Stomach (tissue), 9 donors: Measurements from ENCODE around the gene ZXDC. TPM values are rescaled to one million over a fixed set of nuclear protein-coding genes. Genes with fewer than 3 reads are reported as not detected.

ENCODE experiments used
- DNase-seq, 2 donors: peaks; one replicate each; pipeline versions ENCODE4 v3.0.0 to v3.0.0-alpha.2; 2013 to 2019
- H3K27ac ChIP-seq, 5 donors: fragments of 200-600 bp in 4 of 5; sonication (generic) in 4 of 5; one replicate each; pipeline ENCODE4 v1.5.1; 2013 to 2019; ENCODE audit warnings: mild to moderate bottlenecking in 1 of 5, moderate library complexity in 1 of 5
- H3K27me3 ChIP-seq, 3 donors: fragments of 200-600 bp; sonication (generic); one replicate each; pipeline ENCODE4 v1.5.1; 2017 to 2019; ENCODE audit warnings: mixed run types in 1 of 3
- H3K36me3 ChIP-seq, 4 donors: fragments of 200-600 bp; sonication (generic); 1 replicate in 3 of 4; 2 replicates in 1 of 4; pipeline ENCODE4 v1.5.1; 2016 to 2019
- H3K4me1 ChIP-seq, 4 donors: fragments of 200-600 bp; sonication (generic); one replicate each; pipeline ENCODE4 v1.5.1; 2016 to 2019
- H3K4me3 ChIP-seq, 4 donors: fragments of 200-600 bp; sonication (generic) in 3 of 4; one replicate each; pipeline ENCODE4 v1.5.1; 2016 to 2019; ENCODE audit warnings: mild to moderate bottlenecking in 1 of 4
- H3K9me3 ChIP-seq, 4 donors: fragments of 200-600 bp; sonication (generic); one replicate each; pipeline ENCODE4 v1.5.1; 2016 to 2019
- EP300 ChIP-seq: sonication (generic); formaldehyde crosslinking; IDR thresholded peaks from one replicate; pipeline ENCODE4 v1.6.1; 2017; ENCODE audit warnings: antibody characterized with exemption
- POLR2A ChIP-seq, 4 donors: fragments of 450-650 bp; IDR thresholded peaks; one replicate each; pipeline ENCODE4 v1.6.1; 2016; ENCODE audit warnings: antibody characterized with exemption in 4 of 4, control low read depth in 2 of 4, mild to moderate bottlenecking in 1 of 4, moderate library complexity in 1 of 4
- POLR2AphosphoS5 ChIP-seq, 3 donors: sonication (generic); formaldehyde crosslinking; IDR thresholded peaks; one replicate each; pipeline ENCODE4 v1.6.1; 2016; ENCODE audit warnings: antibody characterized with exemption in 3 of 3
- WGBS, 5 donors: extraction: QIAGEN DNeasy Blood & Tissue Kit in 3 of 5; methylation state at CpG; one replicate each; pipeline versions ENCODE4 v1.1.5 to v1.1.7; 2013 to 2018; 5-methylcytosine and 5-hydroxymethylcytosine counted together
- intact Hi-C: fragments of 100-400 bp; cut with DNase I; formaldehyde crosslinking; loops from one replicate; pipeline ENCODE4 v1.15.1; 2023; ENCODE audit warnings: low total_unique reads
- polyA plus RNA-seq, 3 donors: library from polyadenylated mRNA; stranded (reverse); fragments of 200-250 nt; gene quantifications; one replicate each; pipeline ENCODE4 v1.2.3, GENCODE V29; 2013
- total RNA-seq, 5 donors: library from RNA; depleted of rRNA; stranded (reverse); fragments of >200 nt; gene quantifications; one replicate each; pipeline versions ENCODE4 v1.1.0 to v1.2.3, GENCODE V29; 2014 to 2016
- TF ChIP-seq, protein P1 (sequence below), 7 experiments: fragments of 450-650 bp in 4 of 7; fragments of 200-600 bp in 3 of 7; sonication (generic) in 3 of 7; IDR thresholded peaks; one replicate each; pipeline ENCODE4 v1.5.1; 2016 to 2019; ENCODE audit warnings: antibody characterized with exemption in 7 of 7, control low read depth in 2 of 7, mild to moderate bottlenecking in 1 of 7
- donor health status: healthy with polysubstance abuse.
- donor health status: Bipolar disorder and iron deficiency.
- donor health status: healthy.

The ZXDC gene
- total and polyA plus RNA-seq, 8 donors: 6.1 to 73.2 (median 22.4) TPM

DNA sequence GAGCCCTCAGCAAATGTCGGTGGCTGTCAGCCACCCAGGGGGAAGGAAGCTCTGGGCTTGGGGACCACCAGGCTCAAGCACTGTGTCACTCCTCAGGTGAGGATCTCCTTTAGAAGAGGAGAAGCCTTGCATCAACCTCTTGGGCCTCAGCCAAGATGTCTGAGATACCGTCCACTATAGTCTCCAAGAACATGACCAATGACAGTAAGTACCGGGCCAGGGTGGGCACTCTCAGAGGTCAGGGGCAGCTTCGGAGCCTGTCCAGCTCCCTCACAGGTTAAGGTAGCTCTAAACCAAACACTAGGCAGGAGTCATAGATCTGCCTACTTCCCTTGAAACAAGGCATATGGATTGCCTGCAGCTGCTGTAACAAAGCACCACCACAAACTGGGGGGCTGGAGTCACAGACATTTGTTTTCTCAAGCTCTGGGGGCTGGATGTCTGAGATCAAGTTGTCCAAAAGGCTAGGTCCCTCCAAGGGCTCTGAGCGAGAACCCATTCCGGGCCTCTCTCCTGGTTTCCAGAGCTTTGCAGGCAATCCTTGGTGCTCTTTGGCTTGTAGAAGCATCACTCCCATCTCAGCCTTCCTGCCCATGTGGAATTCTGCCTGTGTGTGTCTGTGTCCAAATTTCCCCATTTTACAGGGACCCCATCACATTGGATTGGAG is 79.7 kb downstream of the ZXDC start:
- Histone ChIP-seq H3K4me3 (no peak overlapping the region), H3K4me1 (peaks cover 6 to 11% (median 7%) of the 10 kb centered on the region in 4 donors), H3K27me3 (peaks cover 0 to 34% (median 19%) of the 10 kb centered on the region in 3 donors), H3K9me3 (no peaks in the 10 kb centered on the region), H3K27ac (no peak overlapping the region), H3K36me3 (no peaks in the 10 kb centered on the region)
- DNase-seq: no peak
- intact Hi-C loops: loop anchor here (10.0 kb wide), 1 partner anchor 271 kb away; no protein-coding TSS in a partner anchor
- WGBS, 5 donors: 81 to 94% (median 90%) methylated on average over 3 to 6 of the region's 6 CpGs
- TF ChIP-seq, protein P1, sequence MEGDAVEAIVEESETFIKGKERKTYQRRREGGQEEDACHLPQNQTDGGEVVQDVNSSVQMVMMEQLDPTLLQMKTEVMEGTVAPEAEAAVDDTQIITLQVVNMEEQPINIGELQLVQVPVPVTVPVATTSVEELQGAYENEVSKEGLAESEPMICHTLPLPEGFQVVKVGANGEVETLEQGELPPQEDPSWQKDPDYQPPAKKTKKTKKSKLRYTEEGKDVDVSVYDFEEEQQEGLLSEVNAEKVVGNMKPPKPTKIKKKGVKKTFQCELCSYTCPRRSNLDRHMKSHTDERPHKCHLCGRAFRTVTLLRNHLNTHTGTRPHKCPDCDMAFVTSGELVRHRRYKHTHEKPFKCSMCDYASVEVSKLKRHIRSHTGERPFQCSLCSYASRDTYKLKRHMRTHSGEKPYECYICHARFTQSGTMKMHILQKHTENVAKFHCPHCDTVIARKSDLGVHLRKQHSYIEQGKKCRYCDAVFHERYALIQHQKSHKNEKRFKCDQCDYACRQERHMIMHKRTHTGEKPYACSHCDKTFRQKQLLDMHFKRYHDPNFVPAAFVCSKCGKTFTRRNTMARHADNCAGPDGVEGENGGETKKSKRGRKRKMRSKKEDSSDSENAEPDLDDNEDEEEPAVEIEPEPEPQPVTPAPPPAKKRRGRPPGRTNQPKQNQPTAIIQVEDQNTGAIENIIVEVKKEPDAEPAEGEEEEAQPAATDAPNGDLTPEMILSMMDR (IDR thresholded peaks at IDR 0.05): no peak
- TF ChIP-seq EP300: no peak
- no peak for TF ChIP-seq POLR2AphosphoS5 (IDR thresholded peaks at IDR 0.05)
- no peak for TF ChIP-seq POLR2A (IDR thresholded peaks at IDR 0.05)

- Histone ChIP-seq H3K9me3 (no peaks in the 10 kb centered on the region), H3K4me3 (peak overlapping the region; percentile 29 to 42 (median 34)), H3K27ac (no peak overlapping the region), H3K27me3 (peaks cover 0 to 34% (median 19%) of the 10 kb centered on the region in 3 donors), H3K4me1 (peaks cover 6 to 11% (median 7%) of the 10 kb centered on the region in 4 donors), H3K36me3 (no peaks in the 10 kb centered on the region)
- no peak for DNase-seq
- 12 to 34% (median 14%) methylated on average over 7 to 30 of the region's 30 CpGs for WGBS, 5 donors
- intact Hi-C loops: loop anchor here (5.0 to 10.0 kb wide), 2 partner anchors 138 to 270 kb away; no protein-coding TSS in a partner anchor
- TF ChIP-seq POLR2A (IDR thresholded peaks at IDR 0.05): no peak
- no peak for TF ChIP-seq POLR2AphosphoS5 (IDR thresholded peaks at IDR 0.05)
- no peak for TF ChIP-seq EP300
- TF ChIP-seq, protein P1 (IDR thresholded peaks at IDR 0.05): no peak
Observed at GRCh38 chr3:126394977-126395321, 80.7 kb downstream of the ZXDC start.

GRCh38 chr3:126394179-126394976 is 81.3 kb downstream of the ZXDC start, which contains the start of gene CFAP100:
TSS of gene CFAP100 (plus strand) at chr3:126394909. CDS start at chr3:126396001, 1,092 bp downstream.
- Histone ChIP-seq H3K4me1 (peaks cover 9 to 16% (median 10%) of the 10 kb centered on the region in 4 donors), H3K27ac (no peak within 1 kb of the TSS), H3K36me3 (no peaks in the 10 kb centered on the region), H3K9me3 (no peaks in the 10 kb centered on the region), H3K4me3 (peak within 1 kb of the TSS; percentile 29 to 42 (median 34)), H3K27me3 (peaks cover 0 to 40% (median 19%) of the 10 kb centered on the region in 3 donors)
- DNase-seq: peak; percentile 44 to 89
- no peak for TF ChIP-seq POLR2A (IDR thresholded peaks at IDR 0.05)
- TF ChIP-seq POLR2AphosphoS5 (IDR thresholded peaks at IDR 0.05): no peak
- WGBS, 5 donors: 32 to 71% (median 35%) methylated on average over 19 to 43 of the region's 43 CpGs
- intact Hi-C loops: loop anchor here (5.0 to 10.0 kb wide), 2 partner anchors 137 to 270 kb away; no protein-coding TSS in a partner anchor

GRCh38 chr3:126393563-126393962 is 82.1 kb downstream of the ZXDC start:
- 79 to 89% (median 81%) methylated on average over 1 to 4 of the region's 4 CpGs for WGBS, 5 donors
- no peaks in the 10 kb centered on the region for H3K9me3 ChIP-seq
- intact Hi-C loops: loop anchor here (5.0 to 10.0 kb wide), 2 partner anchors 136 to 269 kb away; no protein-coding TSS in a partner anchor

More at GRCh38 chr3:126393563-126393962, 82.1 kb downstream of the ZXDC start:
- no peaks in the 10 kb centered on the region for H3K36me3 ChIP-seq
- H3K27ac ChIP-seq: no peak overlapping the region
- TF ChIP-seq EP300 (no peak), POLR2A (IDR thresholded peaks at IDR 0.05) (no peak), POLR2AphosphoS5 (IDR thresholded peaks at IDR 0.05) (no peak)
- TF ChIP-seq, protein P1 (IDR thresholded peaks at IDR 0.05): no peak
- DNase-seq: peak in 1 of 2 donors; percentile 7
- H3K4me1 ChIP-seq: peaks cover 15 to 24% (median 19%) of the 10 kb centered on the region in 4 donors
- H3K27me3 ChIP-seq: peaks cover 0 to 46% (median 19%) of the 10 kb centered on the region in 3 donors
- no peak overlapping the region for H3K4me3 ChIP-seq
